Lower lobe of right lung (tissue), 2 donors: Measurements from ENCODE around the gene SLC9A9. TPM values are rescaled to one million over a fixed set of nuclear protein-coding genes. Genes with fewer than 3 reads are reported as not detected.

Experiments used
- ATAC-seq, 2 donors: fragments of 200-7000 bp; cut with Tn5 transposase; one replicate each; pipeline ENCODE4 v1.9.1; 2020 to 2022; ENCODE audit warnings: mild to moderate bottlenecking in 2 of 2, moderate library complexity in 2 of 2
- DNase-seq: peaks from one replicate; pipeline ENCODE4 v3.0.0-alpha.2; 2020
- H3K27ac ChIP-seq: fragments of 200-600 bp; one replicate; pipeline ENCODE4 v1.8.0; 2022
- H3K27me3 ChIP-seq: fragments of 200-600 bp; one replicate; pipeline ENCODE4 v1.8.0; 2022; ENCODE audit warnings: low read depth
- H3K36me3 ChIP-seq: fragments of 200-600 bp; one replicate; pipeline ENCODE4 v1.8.0; 2022; ENCODE audit warnings: mild to moderate bottlenecking
- H3K4me1 ChIP-seq: fragments of 200-600 bp; one replicate; pipeline ENCODE4 v1.8.0; 2022
- H3K4me3 ChIP-seq: fragments of 200-600 bp; one replicate; pipeline ENCODE4 v1.8.0; 2022; ENCODE audit warnings: mild to moderate bottlenecking
- H3K9me3 ChIP-seq: fragments of 200-600 bp; one replicate; pipeline ENCODE4 v1.8.0; 2022
- CTCF ChIP-seq: fragments of 200-600 bp; IDR thresholded peaks from one replicate; pipeline ENCODE4 v1.8.0; 2022; ENCODE audit warnings: antibody characterized with exemption, mild to moderate bottlenecking
- intact Hi-C: fragments of 100-400 bp; cut with DNase I; formaldehyde crosslinking; loops from one replicate; pipeline ENCODE4 v1.11.0; 2022
- total RNA-seq: library from RNA; stranded (reverse); fragmentation: NEBNext Ultra II Directional; extraction: Animal tissue kit (Norgen Biotek cat#: 25700); gene quantifications from one replicate; pipeline ENCODE4 v1.2.1, GENCODE V29; 2021
- donor health status: DM: no; HTN: yes; CAD: no; lungs with severe emphysema.

The SLC9A9 gene
- total RNA-seq, 1 donor from 2014 or later, result 15.6 TPM

- no peak overlapping the region for H3K4me3 ChIP-seq
- H3K36me3 ChIP-seq, result no peaks in the 10 kb centered on the region
- no peak for TF ChIP-seq CTCF
- intact Hi-C loops, result no loop called here
- ATAC-seq (peak; percentile 64 to 90), DNase-seq (no peak)
- H3K27ac ChIP-seq, result no peak overlapping the region
- H3K9me3 ChIP-seq, result no peaks in the 10 kb centered on the region
- H3K27me3 ChIP-seq, result no peaks in the 10 kb centered on the region
- peaks cover 12% of the 10 kb centered on the region for H3K4me1 ChIP-seq
Measured at GRCh38 chr3:143601723-143602484, 246.4 kb downstream of the SLC9A9 start.

GRCh38 chr3:143600756-143601718 lies 247.2 kb downstream of the SLC9A9 start:
- TF ChIP-seq CTCF, result no peak
- DNase-seq, result no peak
- H3K27me3 ChIP-seq, result no peaks in the 10 kb centered on the region
- H3K9me3 ChIP-seq, result no peaks in the 10 kb centered on the region
- no peaks in the 10 kb centered on the region for H3K36me3 ChIP-seq
- H3K27ac ChIP-seq, result no peak overlapping the region
- intact Hi-C loops, result no loop called here
- no peak overlapping the region for H3K4me3 ChIP-seq
- no peak for ATAC-seq
- peaks cover 12% of the 10 kb centered on the region for H3K4me1 ChIP-seq

GRCh38 chr3:143597774-143598652 lies 250.3 kb downstream of the SLC9A9 start:
- Histone ChIP-seq H3K4me3 (no peak overlapping the region), H3K4me1 (peaks cover 12% of the 10 kb centered on the region), H3K27ac (no peak overlapping the region), H3K36me3 (no peaks in the 10 kb centered on the region), H3K9me3 (no peaks in the 10 kb centered on the region), H3K27me3 (no peaks in the 10 kb centered on the region)
- TF ChIP-seq CTCF, result no peak
- ATAC-seq (no peak), DNase-seq (no peak)
- intact Hi-C loops, result no loop called here

GRCh38 chr3:143596957-143597642 lies 251.2 kb downstream of the SLC9A9 start:
- Histone ChIP-seq H3K4me3 (no peak overlapping the region), H3K27ac (no peak overlapping the region), H3K4me1 (peaks cover 10% of the 10 kb centered on the region), H3K36me3 (no peaks in the 10 kb centered on the region), H3K9me3 (no peaks in the 10 kb centered on the region), H3K27me3 (no peaks in the 10 kb centered on the region)
- DNase-seq (no peak), ATAC-seq (no peak)
- intact Hi-C loops, result no loop called here
- TF ChIP-seq CTCF, result no peak
